Central memory CD4-positive, alpha-beta T cell (primary cell): ENCODE results near the gene IER2.
"Not testable (repeated sequence)": the region's sequence is repeated elsewhere in the genome, so short reads cannot be mapped to it uniquely, and the experiment has no call there.

Experiments used
- DNase-seq: peaks from one replicate; pipeline ENCODE4 v3.0.0; 2022

IER2 gene

GRCh38 chr19:13139633-13140311 is 10.4 kb upstream of the IER2 start:
- no peak for DNase-seq

GRCh38 chr19:13146763-13147563 is 3.2 kb upstream of the IER2 start:
- no peak for DNase-seq

DNA sequence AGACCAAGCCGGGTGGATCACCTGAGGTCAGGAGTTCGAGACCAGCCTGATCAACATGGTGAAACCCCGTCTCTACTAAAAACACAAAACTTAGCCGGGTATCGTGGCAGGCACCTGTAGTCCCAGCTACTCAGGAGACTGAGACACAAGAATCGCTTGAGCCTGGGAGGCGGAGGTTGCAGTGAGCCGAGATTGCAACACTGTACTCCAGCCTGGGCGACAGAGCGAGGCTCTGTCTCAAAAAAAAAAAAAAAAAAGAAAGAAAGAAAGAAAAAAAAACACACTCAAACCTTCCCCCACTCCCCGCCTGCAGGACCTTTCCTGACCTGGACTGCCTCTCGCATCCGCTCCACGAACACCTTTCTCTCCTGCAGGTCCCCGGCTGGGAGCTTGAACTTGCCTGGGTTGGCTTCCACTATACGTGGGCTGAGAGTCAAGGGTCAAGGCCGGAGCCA is 1.0 kb upstream of the IER2 start:
- DNase-seq: not testable (repeated sequence)

DNA sequence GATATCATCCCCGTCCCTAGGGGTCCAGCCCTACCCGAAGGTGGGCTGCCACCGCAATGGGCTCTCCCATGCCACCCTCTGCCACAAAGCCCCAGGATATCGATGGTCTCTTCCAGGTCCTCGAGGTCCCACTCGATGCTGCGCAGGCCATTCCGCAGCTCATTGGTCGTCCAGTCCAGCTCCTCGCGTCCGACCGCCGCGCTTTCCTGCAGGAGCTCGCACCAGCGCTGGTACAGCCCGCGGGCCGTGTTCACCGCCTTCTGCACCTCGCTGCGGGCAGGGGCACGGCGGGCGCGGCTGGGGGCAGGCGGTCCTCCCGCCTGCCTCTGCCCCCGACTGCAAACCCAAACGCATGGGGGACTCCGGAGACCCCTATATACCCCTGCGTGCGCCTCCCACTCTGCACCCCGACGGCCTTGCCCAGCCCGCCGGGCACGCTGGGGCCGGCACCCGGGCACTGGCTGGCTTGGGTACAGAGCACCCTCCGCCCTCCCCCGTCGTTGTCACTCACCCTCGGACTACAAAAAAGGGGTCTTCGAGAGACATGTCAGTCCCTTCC is 504 bp upstream of the IER2 start:
- DNase-seq: no peak

GRCh38 chr19:13150931-13151604 is 857 bp downstream of the IER2 start:
- no peak for DNase-seq

DNA sequence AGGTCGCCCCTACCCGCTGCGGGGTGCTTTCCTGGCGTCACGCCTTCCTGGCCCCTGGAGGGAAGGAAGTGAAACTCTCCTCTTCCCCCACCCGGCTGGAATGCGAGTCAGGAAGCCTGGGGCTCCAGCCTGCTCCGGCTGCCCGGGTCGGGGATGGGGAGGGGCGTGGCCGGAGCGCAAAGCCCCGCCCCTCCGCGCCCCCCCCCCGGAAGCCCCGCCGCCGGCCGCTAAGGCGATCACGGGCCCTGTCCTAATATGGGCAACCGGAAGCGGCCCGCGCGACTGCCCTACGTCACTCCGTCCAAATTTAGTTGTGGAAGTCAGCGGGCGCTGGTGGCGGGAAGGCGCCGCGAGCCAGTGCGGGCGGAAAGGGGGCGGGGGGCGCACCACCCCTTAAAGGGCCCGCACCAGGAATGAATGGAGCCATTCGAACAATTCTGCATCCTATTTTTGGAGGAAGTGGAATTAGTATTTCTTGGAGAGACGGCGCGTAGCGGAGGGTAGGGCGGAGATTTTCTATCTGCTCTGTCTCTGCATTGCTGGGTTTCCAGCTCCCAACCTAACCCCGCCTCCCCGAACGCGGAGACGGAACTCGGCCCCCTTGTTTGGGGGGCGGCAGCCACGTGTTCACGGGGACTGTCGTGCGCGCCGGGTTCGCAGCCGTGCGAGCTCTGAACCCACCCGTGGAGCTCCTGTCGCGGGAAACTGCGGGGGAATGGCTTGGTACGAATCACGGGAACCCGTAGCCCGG is 1.6 kb downstream of the IER2 start:
- DNase-seq: peak; percentile 95

- DNase-seq: no peak
These were observed 2.3 kb downstream of the IER2 start for GRCh38 chr19:13152356-13152973.

GRCh38 chr19:13152974-13153568 is 2.9 kb downstream of the IER2 start:
- peak; percentile 95 for DNase-seq

DNA sequence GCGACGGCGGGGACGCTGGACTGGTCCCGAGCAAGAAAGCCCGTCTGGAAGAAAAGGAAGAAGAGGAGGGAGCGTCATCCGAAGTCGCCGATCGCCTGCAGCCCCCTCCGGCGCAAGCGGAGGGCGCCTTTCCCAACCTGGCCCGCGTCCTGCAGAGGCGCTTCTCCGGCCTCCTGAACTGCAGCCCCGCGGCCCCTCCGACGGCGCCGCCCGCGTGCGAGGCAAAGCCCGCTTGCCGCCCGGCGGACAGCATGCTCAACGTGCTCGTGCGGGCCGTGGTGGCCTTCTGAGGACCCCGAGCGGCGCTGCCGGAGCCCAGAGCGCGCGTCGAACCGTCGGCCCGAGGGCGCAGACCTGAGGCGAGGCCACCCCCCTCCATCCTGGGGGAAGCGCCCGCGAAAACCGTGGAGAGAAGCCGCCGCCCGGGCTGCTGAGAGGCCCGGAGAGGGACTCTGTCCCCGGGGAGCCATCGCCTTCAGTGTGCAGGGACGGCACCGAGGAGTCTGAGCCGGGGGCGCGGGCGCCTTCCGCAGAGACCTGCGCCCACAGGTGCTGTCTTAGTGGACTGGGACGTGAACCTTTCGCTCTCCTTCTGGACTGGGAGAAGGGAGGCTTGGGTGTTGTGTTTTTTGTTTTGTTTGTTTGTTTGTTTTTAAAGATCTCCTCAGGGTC is 3.5 kb downstream of the IER2 start:
- no peak for DNase-seq

GRCh38 chr19:13154241-13154778 is 4.1 kb downstream of the IER2 start:
- DNase-seq: peak; percentile 43

- peak; percentile 76 for DNase-seq
These were observed 4.8 kb downstream of the IER2 start for GRCh38 chr19:13154911-13155471.

DNA sequence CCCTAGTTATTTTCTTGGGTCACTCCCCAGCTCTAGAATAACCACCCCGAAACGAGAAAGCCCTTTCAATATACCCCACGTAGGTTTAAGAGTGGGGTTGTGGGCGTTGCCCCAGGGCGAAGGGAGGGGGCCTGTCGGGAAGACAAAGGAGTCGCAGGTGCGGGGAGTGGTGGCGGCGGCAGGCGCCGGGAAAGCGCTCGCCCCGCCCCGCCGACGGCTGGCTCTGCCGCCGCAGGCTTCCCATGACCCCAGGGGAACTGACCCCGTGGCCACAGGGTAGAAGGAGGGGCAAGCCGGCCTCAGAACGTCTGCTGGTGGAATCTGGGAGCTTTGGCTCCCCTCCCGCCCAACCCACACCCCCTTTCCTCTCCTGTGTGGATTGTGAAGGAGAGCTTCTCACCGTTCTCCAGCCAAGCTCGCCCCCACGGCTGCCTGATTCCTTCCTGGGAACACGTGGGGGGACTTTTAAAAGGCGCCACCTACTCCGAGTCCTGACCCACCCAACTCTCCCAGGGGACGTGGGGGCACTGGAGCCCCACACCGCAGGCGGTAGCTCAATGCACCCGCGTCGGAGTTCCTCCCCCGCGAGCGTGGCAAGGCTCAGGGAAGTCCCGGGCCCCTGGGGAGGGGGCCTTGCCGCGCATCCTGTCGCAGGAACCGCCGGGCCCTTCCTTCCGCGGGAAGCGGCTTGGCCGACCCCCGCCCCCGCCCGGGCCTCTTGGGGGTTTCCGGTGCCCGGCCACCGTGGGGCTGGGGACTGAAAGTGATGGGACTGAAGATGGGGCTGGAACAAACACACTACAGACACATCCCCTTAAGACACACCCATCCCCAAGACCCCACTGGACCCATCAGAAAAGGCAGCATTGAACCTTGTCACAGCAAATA is 5.5 kb downstream of the IER2 start:
- DNase-seq: peak; percentile 83

DNA sequence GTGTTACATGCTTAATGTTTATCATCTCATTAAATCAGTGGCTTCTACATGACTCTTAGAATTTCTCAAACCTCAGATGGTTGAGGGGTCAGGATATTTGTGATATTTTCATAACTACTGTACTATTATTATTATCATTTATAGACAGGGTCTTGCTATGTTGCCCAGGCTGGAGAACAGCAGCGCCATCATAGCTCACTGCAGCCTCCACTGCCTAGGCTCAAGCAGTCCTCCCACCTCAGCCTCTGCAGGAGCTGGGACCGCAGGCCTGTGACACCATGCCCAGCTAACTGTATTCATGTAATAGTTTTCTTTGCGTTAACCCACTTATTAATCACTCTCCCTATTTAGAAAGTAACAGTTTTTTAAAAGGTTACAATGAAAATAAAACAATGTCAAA is 9.5 kb downstream of the IER2 start:
- no peak for DNase-seq

- DNase-seq: no peak
These were observed 10.3 kb downstream of the IER2 start for GRCh38 chr19:13160557-13160956.

DNA sequence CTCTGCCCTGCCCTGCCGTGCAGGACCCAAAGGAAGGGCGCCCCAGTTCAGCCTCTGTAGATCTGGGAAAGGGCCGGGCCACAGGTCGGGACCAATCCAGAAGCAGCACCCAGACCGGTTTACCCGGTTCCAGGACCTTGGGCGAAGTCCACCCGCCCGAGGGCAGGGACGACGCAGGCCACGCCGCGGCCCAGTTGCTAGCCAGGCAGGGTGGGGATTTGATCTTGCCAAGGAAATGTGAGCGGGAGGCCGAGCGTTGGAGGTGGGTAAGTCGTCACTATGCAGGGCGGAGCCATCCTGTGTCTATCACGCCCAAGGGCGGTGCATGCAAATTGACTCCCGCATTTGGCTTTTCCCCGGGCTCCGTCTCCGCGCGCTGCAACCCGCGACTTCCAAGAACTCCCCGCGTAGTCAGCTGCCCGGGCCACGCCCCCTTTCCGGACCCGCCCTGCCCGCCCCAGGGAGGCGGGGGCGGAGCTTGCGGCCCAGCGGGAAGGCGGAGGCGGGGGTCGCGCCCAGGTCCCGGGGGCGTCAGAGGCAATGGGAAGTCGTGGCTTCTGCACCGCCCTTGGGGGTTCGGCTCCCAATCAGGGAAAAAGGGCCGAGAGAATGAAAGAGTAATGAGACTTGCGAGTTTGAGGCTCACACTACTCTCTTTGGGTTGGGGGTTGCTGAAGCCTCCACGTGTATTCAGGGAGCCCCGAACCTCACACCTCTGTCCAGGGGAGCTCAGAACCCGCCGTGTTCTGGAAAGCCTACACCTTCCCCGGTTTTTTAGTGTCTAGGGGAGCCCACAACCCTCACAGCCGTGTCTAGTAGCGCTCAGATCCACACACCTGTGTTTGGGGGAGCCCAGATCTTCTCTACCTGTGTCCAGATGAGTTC is 12.8 kb downstream of the IER2 start:
- peak; percentile 76 for DNase-seq

DNA sequence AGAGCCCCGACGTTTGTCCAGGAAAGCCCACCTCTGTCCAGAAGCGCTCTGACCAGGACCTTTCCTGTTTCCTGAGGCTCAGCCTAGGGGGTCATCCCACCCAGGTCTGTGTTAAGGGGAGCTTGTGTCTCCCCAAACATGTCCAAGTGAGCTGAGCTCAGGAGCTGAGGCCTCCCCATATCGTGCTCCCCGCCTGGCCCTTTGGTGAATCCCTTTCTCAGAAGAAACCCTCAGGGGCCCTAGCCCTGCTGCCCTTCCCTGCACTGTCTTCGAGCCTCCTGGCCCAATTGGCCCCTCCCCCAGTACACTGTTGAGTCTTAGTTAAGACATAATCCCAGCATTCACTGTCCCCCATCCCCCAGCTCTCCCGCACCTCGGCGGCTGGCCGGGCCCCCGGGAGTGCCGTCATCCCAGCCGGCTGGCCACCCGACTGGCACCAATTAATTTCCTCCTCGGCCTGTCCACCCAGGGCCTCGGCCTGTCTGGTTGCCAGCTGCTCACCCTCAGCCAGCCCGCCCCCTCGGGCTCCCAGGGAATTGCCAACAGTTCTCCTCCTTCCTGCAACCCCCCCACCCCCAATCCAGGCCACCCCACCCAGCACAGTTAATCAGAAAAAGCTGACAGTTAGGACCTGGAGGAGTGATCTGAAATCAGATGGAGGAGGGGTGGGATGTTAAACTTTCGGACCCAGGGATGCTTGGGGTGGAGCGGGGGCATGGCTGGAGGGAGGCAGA is 13.6 kb downstream of the IER2 start:
- DNase-seq: peak; percentile 39

- peak; percentile 47 for DNase-seq
These were observed 14.3 kb downstream of the IER2 start for GRCh38 chr19:13164343-13165161.
